K562 (cell line): ENCODE data around the gene DENND1A. TPM values are rescaled to one million over a fixed set of nuclear protein-coding genes. Genes with fewer than 3 reads are reported as not detected.

Experiments used
- ARID2 ChIP-seq: fragments of 450-650 bp; IDR thresholded peaks from 2 replicates; pipeline ENCODE4 v1.6.1; 2017; ENCODE audit warnings: antibody characterized with exemption, mild to moderate bottlenecking
- CEBPB ChIP-seq: fragments of 450-650 bp; IDR thresholded peaks from 2 replicates; pipeline ENCODE4 v1.6.1; 2016; ENCODE audit warnings: missing genetic modification characterization, missing compliant biosample characterization
- CREM ChIP-seq: IDR thresholded peaks from 2 replicates; pipeline ENCODE4 v1.6.1; 2014; ENCODE audit warnings: antibody characterized with exemption, low read depth
- DDX20 ChIP-seq: fragments of 450-650 bp; IDR thresholded peaks from 2 replicates; pipeline ENCODE4 v1.6.1; 2016; ENCODE audit warnings: missing genetic modification characterization, low read depth, mild to moderate bottlenecking, missing compliant biosample characterization, moderate library complexity
- ESRRA ChIP-seq: fragments of 450-650 bp; IDR thresholded peaks from 2 replicates; pipeline ENCODE4 v1.6.1; 2014; ENCODE audit warnings: low read depth, mild to moderate bottlenecking, moderate library complexity, borderline replicate concordance
- GTF2A2 ChIP-seq: IDR thresholded peaks from 2 replicates; pipeline ENCODE4 v1.6.1; 2016; ENCODE audit warnings: mild to moderate bottlenecking, missing genetic modification characterization, missing compliant biosample characterization
- MECOM ChIP-seq: fragments of 250-450 bp; sonication (Bioruptor Pico); IDR thresholded peaks from 2 replicates; pipeline ENCODE4 v1.8.0; 2022; ENCODE audit warnings: inconsistent platforms
- MTA2 ChIP-seq: fragments of 450-650 bp; IDR thresholded peaks from 2 replicates; pipeline ENCODE4 v1.6.1; 2016; ENCODE audit warnings: low read depth
- NELFE ChIP-seq: IDR thresholded peaks from 2 replicates; pipeline ENCODE4 v1.6.1; 2011; ENCODE audit warnings: mild to moderate bottlenecking; ENCODE audit not compliant: insufficient read depth, insufficient read length
- NFE2 ChIP-seq: IDR thresholded peaks from 2 replicates; pipeline ENCODE4 v1.6.1; 2014; ENCODE audit warnings: antibody characterized with exemption, low read depth
- NUFIP1 ChIP-seq: fragments of 450-650 bp; IDR thresholded peaks from 2 replicates; pipeline ENCODE4 v1.6.1; 2018; ENCODE audit not compliant: partially characterized antibody
- ZBTB40 ChIP-seq, 2 experiments: fragments of 450-650 bp in 1 of 2; sonication (generic) in 1 of 2; formaldehyde crosslinking in 1 of 2; IDR thresholded peaks; 2 replicates each; pipeline versions ENCODE4 v1.7.1 to v1.9.0; 2016 to 2022; ENCODE audit warnings: inconsistent platforms in 1 of 2, mild to moderate bottlenecking in 1 of 2, missing genetic modification reagents in 1 of 2
- ZNF766 ChIP-seq: fragments of 200-800 bp; sonication (Bioruptor generic); conservative IDR thresholded peaks from 2 replicates; pipeline ENCODE4 v1.6.1; 2016; ENCODE audit warnings: missing genetic modification characterization, missing compliant biosample characterization
- polyA plus RNA-seq, 8 experiments: library from polyadenylated mRNA; depleted of rRNA in 4 of 8; stranded (reverse) in 5 of 8; unstranded in 3 of 8; fragments of >200 nt; fragmentation: Nextera tagmentation in 2 of 8; fragmentation: Illumina TruSeq in 1 of 8; extraction: Ambion mirVana in 2 of 8; extraction: Trizol in 1 of 8; gene quantifications; 2 replicates each; pipeline versions ENCODE4 v1.2.1 to v1.2.3, GENCODE V29; 2011 to 2014; ENCODE audit warnings: inconsistent platforms in 1 of 8, missing spikeins in 1 of 8
- total RNA-seq, 7 experiments: library from RNA; depleted of rRNA in 6 of 7; stranded (reverse); fragments of >200 nt in 6 of 7; fragmentation: Illumina TruSeq in 2 of 7; extraction: Trizol in 2 of 7; gene quantifications; 2 replicates each; pipeline versions ENCODE4 v1.2.1 to v1.2.3, GENCODE V29; 2011 to 2021; ENCODE audit warnings: low replicate concordance in 1 of 7
- TF ChIP-seq, protein P1 (sequence below): fragments of 250-450 bp; sonication (Bioruptor Pico); IDR thresholded peaks from 2 replicates; pipeline ENCODE4 v1.4.0; 2020; ENCODE audit warnings: mild to moderate bottlenecking, moderate library complexity

The DENND1A gene
- total and polyA plus RNA-seq, 9 of the 15 experiments (the other 6 are each of a cell fraction or from before 2014, with no cell fraction given) = 7.6 to 29.5 (median 15.7) TPM

DNA sequence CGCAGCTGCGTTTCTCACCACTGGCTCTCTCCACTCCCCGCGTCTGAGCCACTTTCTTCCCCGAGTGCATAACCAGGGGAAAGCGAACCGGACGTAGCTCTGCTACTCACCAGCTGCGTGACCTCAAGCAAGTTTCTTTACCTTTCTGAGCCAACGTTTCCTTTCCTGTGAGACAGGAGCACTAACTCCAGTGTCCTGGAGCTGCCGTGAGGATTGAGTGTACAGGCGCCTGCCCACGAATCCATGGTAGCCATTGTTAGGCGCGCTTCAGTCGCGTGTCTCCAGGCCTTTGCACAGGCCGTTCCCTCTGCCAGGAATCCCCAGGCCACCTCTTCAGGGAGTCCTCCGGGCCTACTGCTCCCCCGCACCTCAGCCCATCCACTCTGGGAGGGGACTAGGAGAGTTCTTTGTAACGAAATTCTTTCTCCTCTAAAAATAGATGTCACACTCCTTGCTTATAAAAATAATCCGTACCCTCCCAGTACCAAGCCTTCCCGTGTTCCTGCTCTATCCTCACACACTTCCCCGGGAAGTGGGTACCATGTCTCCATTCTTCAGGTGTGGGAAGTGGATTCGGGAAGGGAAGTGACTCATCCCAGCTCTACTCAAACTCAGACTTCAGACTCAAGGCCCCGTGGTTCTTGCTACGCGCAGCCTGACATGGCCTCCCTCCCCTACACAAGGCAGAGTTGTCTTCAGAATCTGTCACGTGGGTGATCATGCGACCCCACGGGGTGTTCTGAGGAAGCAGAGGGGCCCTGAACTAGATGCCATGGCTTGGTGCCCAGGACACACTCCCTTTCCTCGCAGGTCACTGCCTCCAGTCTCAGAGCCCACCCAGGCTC lies 590.0 kb downstream of the DENND1A start (continued):
- TF ChIP-seq NFE2 (no peak), DDX20 (tag) (no peak), NUFIP1 (no peak), CREM (0 out of 2 replicates have a peak, but pooled peaks have one; percentile 2), ZNF766 (peak; percentile 35; the same call in 1 of the 2 replicates), NELFE (no peak), CEBPB (no peak), MTA2 (no peak), ZBTB40 (IDR thresholded peaks at IDR 0.05) (0 out of 2 replicates have a peak, but pooled peaks have one; percentile 21), ZBTB40 (CRISPR knock-in tag; IDR thresholded peaks at IDR 0.05) (no peak), ARID2 (no peak), ESRRA (no peak), GTF2A2 (tag) (peak; percentile 56; the same call in 1 of the 2 replicates), MECOM (no peak)
- TF ChIP-seq, protein P1, sequence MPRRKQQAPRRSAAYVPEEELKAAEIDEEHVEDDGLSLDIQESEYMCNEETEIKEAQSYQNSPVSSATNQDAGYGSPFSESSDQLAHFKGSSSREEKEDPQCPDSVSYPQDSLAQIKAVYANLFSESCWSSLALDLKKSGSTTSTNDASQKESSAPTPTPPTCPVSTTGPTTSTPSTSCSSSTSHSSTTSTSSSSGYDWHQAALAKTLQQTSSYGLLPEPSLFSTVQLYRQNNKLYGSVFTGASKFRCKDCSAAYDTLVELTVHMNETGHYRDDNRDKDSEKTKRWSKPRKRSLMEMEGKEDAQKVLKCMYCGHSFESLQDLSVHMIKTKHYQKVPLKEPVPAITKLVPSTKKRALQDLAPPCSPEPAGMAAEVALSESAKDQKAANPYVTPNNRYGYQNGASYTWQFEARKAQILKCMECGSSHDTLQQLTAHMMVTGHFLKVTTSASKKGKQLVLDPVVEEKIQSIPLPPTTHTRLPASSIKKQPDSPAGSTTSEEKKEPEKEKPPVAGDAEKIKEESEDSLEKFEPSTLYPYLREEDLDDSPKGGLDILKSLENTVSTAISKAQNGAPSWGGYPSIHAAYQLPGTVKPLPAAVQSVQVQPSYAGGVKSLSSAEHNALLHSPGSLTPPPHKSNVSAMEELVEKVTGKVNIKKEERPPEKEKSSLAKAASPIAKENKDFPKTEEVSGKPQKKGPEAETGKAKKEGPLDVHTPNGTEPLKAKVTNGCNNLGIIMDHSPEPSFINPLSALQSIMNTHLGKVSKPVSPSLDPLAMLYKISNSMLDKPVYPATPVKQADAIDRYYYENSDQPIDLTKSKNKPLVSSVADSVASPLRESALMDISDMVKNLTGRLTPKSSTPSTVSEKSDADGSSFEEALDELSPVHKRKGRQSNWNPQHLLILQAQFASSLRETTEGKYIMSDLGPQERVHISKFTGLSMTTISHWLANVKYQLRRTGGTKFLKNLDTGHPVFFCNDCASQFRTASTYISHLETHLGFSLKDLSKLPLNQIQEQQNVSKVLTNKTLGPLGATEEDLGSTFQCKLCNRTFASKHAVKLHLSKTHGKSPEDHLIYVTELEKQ (CRISPR knock-in tag) = no peak
